Measurements from ENCODE around the gene PDE6H. TPM values are rescaled to one million over a fixed set of nuclear protein-coding genes. Genes with fewer than 3 reads are reported as not detected.

PDE6H gene
- total RNA-seq, 1 experiment from 2014 or later, result not detected

GRCh38 chr12:14946162-14946561, 26.7 kb upstream of the PDE6H start:
- POLR2A ChIA-PET, result no interaction called here
- DNase-seq (ENCODE audit: low read depth, low spot score) (no peak), ATAC-seq (no peak)
- CTCF ChIA-PET, result no interaction called here
- Histone ChIP-seq H3K4me1 (ENCODE audit: control insufficient read depth, insufficient read depth, low read length) (no peaks in the 10 kb centered on the region), H3K9me3 (ENCODE audit: control insufficient read depth, insufficient read depth, low read depth, low read length) (no peaks in the 10 kb centered on the region), H3K4me3 (ENCODE audit: low read depth in 2 of 2, low read length in 2 of 2) (no peak overlapping the region), H3K36me3 (ENCODE audit: control insufficient read depth, insufficient read depth, low read length) (no peaks in the 10 kb centered on the region), H3K27me3 (ENCODE audit: control insufficient read depth, insufficient read depth, low read length) (no peaks in the 10 kb centered on the region), H3K27ac (ENCODE audit: low read length) (no peak overlapping the region)
- no TSS peak for BruUV-seq (replicated peaks)
- in situ Hi-C loops (cut with HindIII; ENCODE audit: low pct_unique_long_range_greater_than_20kb, low sequenced_read_pairs) (no loop called here), intact Hi-C loops (cut with micrococcal nuclease; ENCODE audit: unreplicated experiment) (no loop called here)
- no peak for TF ChIP-seq TCF7L2 (IDR thresholded peaks at IDR 0.05; ENCODE audit: low read depth, low read length)
- no peak for TF ChIP-seq REST (IDR thresholded peaks at IDR 0.05; ENCODE audit: insufficient read depth in 1 of 2, low read depth in 2 of 2, low read length in 1 of 2)
- TF ChIP-seq SIN3A (IDR thresholded peaks at IDR 0.05; ENCODE audit: borderline replicate concordance, insufficient read depth, low read depth, low read length), result no peak
- no peak for TF ChIP-seq CTCF (IDR thresholded peaks at IDR 0.05)
- no peak for TF ChIP-seq POLR2AphosphoS5 (IDR thresholded peaks at IDR 0.05; ENCODE audit: low read depth, low read length)

GRCh38 chr12:14946861-14947260, 26.0 kb upstream of the PDE6H start:
- H3K4me1 ChIP-seq (ENCODE audit: control insufficient read depth, insufficient read depth, low read length), result no peaks in the 10 kb centered on the region
- CTCF ChIA-PET, result no interaction called here
- no peaks in the 10 kb centered on the region for H3K27me3 ChIP-seq (ENCODE audit: control insufficient read depth, insufficient read depth, low read length)
- TF ChIP-seq CTCF (IDR thresholded peaks at IDR 0.05), result no peak
- TF ChIP-seq POLR2AphosphoS5 (IDR thresholded peaks at IDR 0.05; ENCODE audit: low read depth, low read length), result no peak
- TF ChIP-seq SIN3A (IDR thresholded peaks at IDR 0.05; ENCODE audit: borderline replicate concordance, insufficient read depth, low read depth, low read length), result no peak
- no peak for TF ChIP-seq REST (IDR thresholded peaks at IDR 0.05; ENCODE audit: insufficient read depth in 1 of 2, low read depth in 2 of 2, low read length in 1 of 2)
- TF ChIP-seq TCF7L2 (IDR thresholded peaks at IDR 0.05; ENCODE audit: low read depth, low read length), result no peak
- BruUV-seq (replicated peaks), result no TSS peak
- H3K4me3 ChIP-seq (ENCODE audit: low read depth in 2 of 2, low read length in 2 of 2), result no peak overlapping the region
- no peak overlapping the region for H3K27ac ChIP-seq (ENCODE audit: low read length)
- H3K36me3 ChIP-seq (ENCODE audit: control insufficient read depth, insufficient read depth, low read length), result no peaks in the 10 kb centered on the region
- POLR2A ChIA-PET, result no interaction called here
- no peaks in the 10 kb centered on the region for H3K9me3 ChIP-seq (ENCODE audit: control insufficient read depth, insufficient read depth, low read depth, low read length)
- DNase-seq (ENCODE audit: low read depth, low spot score) (no peak), ATAC-seq (no peak)
- in situ Hi-C loops (cut with HindIII; ENCODE audit: low pct_unique_long_range_greater_than_20kb, low sequenced_read_pairs) (no loop called here), intact Hi-C loops (cut with micrococcal nuclease; ENCODE audit: unreplicated experiment) (no loop called here)
